H1 (cell line): ENCODE measurements around the gene EIF5A2. TPM values are rescaled to one million over a fixed set of nuclear protein-coding genes. Genes with fewer than 3 reads are reported as not detected.

ENCODE experiments used
- CTCF ChIA-PET: fragments of 300-600 bp; sonication (Branson Sonifier 250); formaldehyde crosslinking; loops from one replicate; lab custom pipeline; 2021; ENCODE audit not compliant: partially characterized antibody; lab: Charles Lee
- POLR2A ChIA-PET: fragments of 300-600 bp; sonication (Branson Sonifier 250); formaldehyde crosslinking; loops from one replicate; lab custom pipeline; 2021; ENCODE audit warnings: inconsistent platforms; ENCODE audit not compliant: partially characterized antibody; lab: Charles Lee
- DNase-seq, 2 experiments: peaks; one replicate each; pipeline versions ENCODE4 v3.0.0 to v3.0.0-alpha.2; 2010 to 2022; ENCODE audit warnings: low spot score in 2 of 2, low read depth in 1 of 2, mixed read lengths in 1 of 2
- FAIRE-seq: peaks from 2 replicates; lab custom pipeline; 2011; peaks lifted over from hg19 to GRCh38; lab: Jason Lieb, UNC
- H2AFZ ChIP-seq: 2 replicates; pipeline ENCODE4 v1.8.1; 2012; ENCODE audit warnings: low read length, inconsistent platforms
- H2AK5ac ChIP-seq: 2 replicates; pipeline ENCODE4 v1.6.1; 2013; ENCODE audit warnings: low read depth, low read length
- H2BK120ac ChIP-seq: replicated peaks from 2 replicates; pipeline ENCODE3; 2013; ENCODE audit warnings: low read depth, low read length, inconsistent platforms
- H2BK12ac ChIP-seq: 2 replicates; pipeline ENCODE4 v1.6.1; 2013; ENCODE audit warnings: low read depth, low read length
- H2BK15ac ChIP-seq: 2 replicates; pipeline ENCODE4 v1.6.1; 2013; ENCODE audit warnings: low read length
- H2BK20ac ChIP-seq: 2 replicates; pipeline ENCODE4 v1.6.1; 2013; ENCODE audit warnings: low read length
- H2BK5ac ChIP-seq: 2 replicates; pipeline ENCODE4 v1.6.1; 2013; ENCODE audit warnings: low read depth, low read length
- H3K14ac ChIP-seq: 2 replicates; pipeline ENCODE4 v1.6.1; 2013; ENCODE audit warnings: inconsistent platforms; ENCODE audit not compliant: insufficient read length
- H3K18ac ChIP-seq: 2 replicates; pipeline ENCODE4 v1.6.1; 2013; ENCODE audit warnings: low read length; ENCODE audit errors: extremely low read depth
- H3K23ac ChIP-seq: 2 replicates; pipeline ENCODE4 v1.6.1; 2013; ENCODE audit warnings: inconsistent platforms; ENCODE audit not compliant: insufficient read length
- H3K23me2 ChIP-seq: 2 replicates; pipeline ENCODE4 v1.6.1; 2013; ENCODE audit warnings: low read depth, low read length
- H3K27ac ChIP-seq: 2 replicates; pipeline ENCODE4 v1.6.1; 2011; ENCODE audit warnings: low read depth, low read length, inconsistent platforms
- H3K27me3 ChIP-seq, 4 experiments: replicated peaks in 1 of 4; 1 replicate in 1 of 4; 2 replicates in 3 of 4; pipeline versions ENCODE4 v1.6.1 to v1.8.1; 2011 to 2013; ENCODE audit warnings: low read length in 3 of 4, mild to moderate bottlenecking in 3 of 4, inconsistent platforms in 2 of 4, mixed read lengths in 2 of 4, moderate library complexity in 1 of 4; ENCODE audit not compliant: control insufficient read depth in 3 of 4, insufficient read depth in 3 of 4; ENCODE audit errors: extremely low read depth in 1 of 4
- H3K36me3 ChIP-seq, 4 experiments: 2 replicates each; pipeline versions ENCODE4 v1.6.1 to v1.8.1; 2011 to 2013; ENCODE audit warnings: mild to moderate bottlenecking in 4 of 4, low read length in 3 of 4, moderate library complexity in 2 of 4, control low read depth in 1 of 4, inconsistent platforms in 1 of 4; ENCODE audit not compliant: insufficient read depth in 4 of 4, control insufficient read depth in 2 of 4
- H3K4ac ChIP-seq: replicated peaks from 2 replicates; pipeline ENCODE3; 2013; ENCODE audit warnings: low read length, low read depth, mixed read lengths, inconsistent platforms; ENCODE audit not compliant: insufficient read length
- H3K4me1 ChIP-seq, 4 experiments: replicated peaks in 1 of 4; 1 replicate in 1 of 4; 2 replicates in 3 of 4; pipeline versions ENCODE4 v1.6.1 to v1.8.1; 2011 to 2013; ENCODE audit warnings: low read length in 3 of 4, inconsistent platforms in 2 of 4, mixed read lengths in 1 of 4; ENCODE audit not compliant: insufficient read depth in 4 of 4, control insufficient read depth in 3 of 4
- H3K4me2 ChIP-seq, 2 experiments: 2 replicates each; pipeline versions ENCODE4 v1.6.1 to v1.8.1; 2011 to 2013; ENCODE audit warnings: low read depth in 2 of 2, low read length in 2 of 2, control low read depth in 1 of 2, inconsistent platforms in 1 of 2, mild to moderate bottlenecking in 1 of 2; ENCODE audit not compliant: insufficient read depth in 1 of 2
- H3K4me3 ChIP-seq, 4 experiments: fragments of 200-600, 300-600 bp in 1 of 4; sonication (generic), shearing (Covaris generic), sonication (Bioruptor Twin) in 1 of 4; 2 replicates each; pipeline versions ENCODE4 v1.5.1 to v1.8.1; 2011 to 2016; ENCODE audit warnings: low read length in 4 of 4, low read depth in 3 of 4, control low read depth in 2 of 4, inconsistent platforms in 2 of 4, mild to moderate bottlenecking in 2 of 4, mixed read lengths in 1 of 4, moderate library complexity in 1 of 4; ENCODE audit not compliant: insufficient read depth in 2 of 4; ENCODE audit errors: extremely low read depth in 1 of 4
- H3K56ac ChIP-seq: replicated peaks from 2 replicates; pipeline ENCODE3; 2013; ENCODE audit warnings: low read depth, mild to moderate bottlenecking, mixed read lengths, low read length, inconsistent platforms; ENCODE audit not compliant: insufficient read length
- H3K79me1 ChIP-seq: 2 replicates; pipeline ENCODE4 v1.6.1; 2013; ENCODE audit warnings: low read depth, low read length, control low read depth
- H3K79me2 ChIP-seq, 2 experiments: 2 replicates each; pipeline versions ENCODE4 v1.6.1 to v1.8.1; 2012 to 2013; ENCODE audit warnings: low read length in 2 of 2, mild to moderate bottlenecking in 2 of 2, inconsistent platforms in 1 of 2; ENCODE audit not compliant: insufficient read depth in 2 of 2, control insufficient read depth in 1 of 2
- H3K9ac ChIP-seq, 4 experiments: replicated peaks in 1 of 4; 1 replicate in 1 of 4; 2 replicates in 3 of 4; pipeline versions ENCODE4 v1.6.1 to v1.8.1; 2011 to 2013; ENCODE audit warnings: low read depth in 3 of 4, low read length in 3 of 4, control low read depth in 2 of 4, mild to moderate bottlenecking in 2 of 4, moderate library complexity in 2 of 4, inconsistent platforms in 1 of 4; ENCODE audit errors: extremely low read depth in 1 of 4
- H3K9me3 ChIP-seq, 2 experiments: 2 replicates each; pipeline versions ENCODE4 v1.6.1 to v1.8.1; 2012 to 2013; ENCODE audit warnings: mild to moderate bottlenecking in 2 of 2, moderate library complexity in 2 of 2, control low read depth in 1 of 2, inconsistent platforms in 1 of 2, low read depth in 1 of 2, low read length in 1 of 2, mixed read lengths in 1 of 2; ENCODE audit not compliant: insufficient read depth in 2 of 2
- H4K20me1 ChIP-seq, 2 experiments: replicated peaks in 1 of 2; 2 replicates each; pipeline versions ENCODE3 to v1.8.1; 2011 to 2013; ENCODE audit warnings: inconsistent platforms in 2 of 2, low read length in 2 of 2, mild to moderate bottlenecking in 1 of 2; ENCODE audit not compliant: insufficient read depth in 2 of 2, control insufficient read depth in 1 of 2
- H4K5ac ChIP-seq: 2 replicates; pipeline ENCODE4 v1.6.1; 2013; ENCODE audit warnings: low read length, low read depth, mixed read lengths, inconsistent platforms; ENCODE audit not compliant: insufficient read length
- H4K8ac ChIP-seq: 2 replicates; pipeline ENCODE4 v1.8.0; 2013; ENCODE audit warnings: mild to moderate bottlenecking, moderate library complexity, low read length, inconsistent platforms; ENCODE audit not compliant: insufficient read depth; ENCODE audit errors: extremely low read depth
- H4K91ac ChIP-seq: replicated peaks from 2 replicates; pipeline ENCODE3; 2013; ENCODE audit warnings: low read length, mixed read lengths, inconsistent platforms; ENCODE audit not compliant: insufficient read length
- BACH1 ChIP-seq: IDR thresholded peaks from 2 replicates; pipeline ENCODE4 v1.6.1; 2012; ENCODE audit warnings: low read length, improper control_type of control experiment
- CHD2 ChIP-seq: IDR thresholded peaks from 2 replicates; pipeline ENCODE4 v1.6.1; 2012; ENCODE audit warnings: low read length, improper control_type of control experiment
- CTBP2 ChIP-seq: IDR thresholded peaks from 2 replicates; pipeline ENCODE4 v1.7.0; 2011; ENCODE audit warnings: borderline replicate concordance, mild to moderate bottlenecking, moderate library complexity, mixed read lengths, low read length; ENCODE audit not compliant: insufficient read depth, insufficient read length
- KDM5A ChIP-seq: fragments of 200-600 bp; IDR thresholded peaks from 2 replicates; pipeline ENCODE4 v1.7.1; 2012; ENCODE audit warnings: mild to moderate bottlenecking, low read length, inconsistent platforms, mixed read lengths
- PHF8 ChIP-seq: fragments of 200-600 bp; sonication (generic); conservative IDR thresholded peaks from 2 replicates; pipeline ENCODE4 v1.7.1; 2012; ENCODE audit warnings: low read depth, mild to moderate bottlenecking, inconsistent platforms, low read length, moderate library complexity
- RAD21 ChIP-seq, 2 experiments: IDR thresholded peaks in 1 of 2; conservative IDR thresholded peaks in 1 of 2; 2 replicates each; pipeline ENCODE4 v1.6.1; 2011; ENCODE audit warnings: low read depth in 2 of 2, low read length in 2 of 2, improper control_type of control experiment in 1 of 2, inconsistent platforms in 1 of 2, mild to moderate bottlenecking in 1 of 2, moderate library complexity in 1 of 2
- RFX5 ChIP-seq: IDR thresholded peaks from 2 replicates; pipeline ENCODE4 v1.6.1; 2011; ENCODE audit warnings: low read depth, low read length, improper control_type of control experiment, borderline replicate concordance
- SAP30 ChIP-seq: fragments of 300-600 bp; sonication (generic); IDR thresholded peaks from 2 replicates; pipeline ENCODE4 v1.7.1; 2012; ENCODE audit warnings: low read length, moderate library complexity, mild to moderate bottlenecking, inconsistent platforms; ENCODE audit not compliant: insufficient read depth, insufficient replicate concordance
- SP2 ChIP-seq: IDR thresholded peaks from 2 replicates; pipeline ENCODE4 v1.6.1; 2012; ENCODE audit warnings: mild to moderate bottlenecking, low read length, inconsistent platforms
- TCF12 ChIP-seq: IDR thresholded peaks from 2 replicates; pipeline ENCODE4 v1.6.1; 2011; ENCODE audit warnings: low read depth, mild to moderate bottlenecking, low read length
- ZNF274 ChIP-seq: IDR thresholded peaks from 2 replicates; pipeline ENCODE4 v1.7.0; 2012; ENCODE audit warnings: low read length, borderline replicate concordance; ENCODE audit errors: extremely low read depth
- WGBS, 2 experiments: shearing (Covaris generic) in 1 of 2; methylation state at CpG; one replicate each; pipeline versions ENCODE4 v1.1.6 to v1.1.7; 2013 to 2015; ENCODE audit warnings: low lambda C conversion rate in 2 of 2, mixed read lengths in 2 of 2, inconsistent platforms in 1 of 2, low coverage in 1 of 2, missing lambda C conversion rate in 1 of 2; ENCODE audit not compliant: insufficient replicate concordance in 2 of 2, insufficient coverage in 1 of 2, insufficient read length in 1 of 2; ENCODE audit errors: extremely low coverage in 1 of 2, missing lambda C conversion rate in 1 of 2; 5-methylcytosine and 5-hydroxymethylcytosine counted together
- polyA plus RNA-seq, 7 experiments: library from polyadenylated mRNA; depleted of rRNA in 3 of 7; stranded (reverse) in 5 of 7; unstranded in 2 of 7; fragments of >200 nt in 5 of 7; fragments of 200-250 nt in 2 of 7; gene quantifications; 1 replicate in 5 of 7; 2 replicates in 1 of 7; 4 replicates in 1 of 7; pipeline versions ENCODE4 v1.2.1 to v1.2.3, GENCODE V29; 2011 to 2013; ENCODE audit warnings: missing spikeins in 2 of 7, mixed read lengths in 2 of 7
- total RNA-seq: library from RNA; stranded (reverse); fragmentation: NEBNext Ultra II Directional; extraction: Animal tissue kit (Norgen Biotek cat#: 25700); gene quantifications from 2 replicates; pipeline ENCODE4 v1.2.1, GENCODE V29; 2021

Gene EIF5A2
- total and polyA plus RNA-seq, 2 of the 8 experiments (the other 6 are each of a cell fraction or from before 2014, with no cell fraction given): 1.5 to 15.0 TPM

GRCh38 chr3:170862618-170863374 lies 45.6 kb downstream of the EIF5A2 start:
- Histone ChIP-seq H3K4ac (no peak overlapping the region), H4K8ac (no peak overlapping the region), H3K9ac (no peak overlapping the region), H3K18ac (no peak overlapping the region), H3K9me3 (no peaks in the 10 kb centered on the region), H2AK5ac (no peak overlapping the region), H3K79me1 (no peaks in the 10 kb centered on the region), H3K27ac (no peak overlapping the region), H3K27me3 (no peaks in the 10 kb centered on the region), H4K20me1 (peaks cover 2 to 5% of the 10 kb centered on the region in 2 experiments), H2BK120ac (no peak overlapping the region), H3K4me2 (no peak overlapping the region), H2BK15ac (no peak overlapping the region), H4K91ac (no peak overlapping the region), H3K14ac (no peak overlapping the region), H3K4me3 (no peak overlapping the region), H3K4me1 (peaks cover 0 to 2% (median 0%) of the 10 kb centered on the region in 4 experiments; a peak in 1 of 7 replicates), H4K5ac (no peak overlapping the region), H2AFZ (no peak overlapping the region), H2BK12ac (no peak overlapping the region), H2BK20ac (no peak overlapping the region), H3K23ac (no peak overlapping the region), H3K79me2 (peaks cover 0 to 3% of the 10 kb centered on the region in 2 experiments; a peak in 1 of 4 replicates), H3K23me2 (no peaks in the 10 kb centered on the region), H2BK5ac (no peak overlapping the region), H3K36me3 (peaks cover 6 to 25% (median 20%) of the 10 kb centered on the region in 4 experiments), H3K56ac (no peak overlapping the region)
- no peak for TF ChIP-seq SAP30
- TF ChIP-seq PHF8: no peak
- no peak for TF ChIP-seq KDM5A
- no peak for TF ChIP-seq RFX5
- no peak for TF ChIP-seq ZNF274
- no peak for TF ChIP-seq SP2
- TF ChIP-seq CTBP2: no peak
- TF ChIP-seq RAD21 (IDR thresholded peaks at IDR 0.05 in 1 of 2, conservative IDR thresholded peaks at IDR 0.05 in 1 of 2; ENCODE audit: low read depth in 2 of 2, low read length in 2 of 2): no peak
- no peak for TF ChIP-seq BACH1
- no peak for TF ChIP-seq TCF12
- no peak for TF ChIP-seq CHD2
- WGBS, 2 experiments: 92 to 100% methylated on average over 1 to 10 of the region's 10 CpGs
- DNase-seq (no peak), FAIRE-seq (no peak)
- POLR2A ChIA-PET: interaction anchor here (1.0 to 1.4 kb wide), 2 partner anchors 9 to 46 kb away, joined by 3 read pairs; partner anchors contain the start of gene EIF5A2
- CTCF ChIA-PET: interaction anchor here (0.8 to 1.4 kb wide), 2 partner anchors 48 to 449 kb away, joined by 3 read pairs; no protein-coding TSS in a partner anchor
